WERI-Rb-1 (cell line): ENCODE data around the gene CDCA7.

Experiments
- DNase-seq: peaks from one replicate; pipeline ENCODE4 v3.0.0-alpha.2; 2020
- H3K27ac ChIP-seq: fragments of 250-450 bp; sonication (Bioruptor Pico); 2 replicates; pipeline ENCODE4 v1.5.1; 2020; ENCODE audit warnings: mild to moderate bottlenecking, moderate library complexity
- H3K27me3 ChIP-seq: fragments of 250-450 bp; sonication (Bioruptor Pico); 2 replicates; pipeline ENCODE4 v1.5.1; 2021; ENCODE audit warnings: mild to moderate bottlenecking, low read depth, moderate library complexity; ENCODE audit not compliant: insufficient read depth, severe bottlenecking
- H3K36me3 ChIP-seq: fragments of 250-450 bp; sonication (Bioruptor Pico); 2 replicates; pipeline ENCODE4 v1.5.1; 2020; ENCODE audit warnings: mild to moderate bottlenecking, moderate library complexity
- H3K4me3 ChIP-seq: 2 replicates; pipeline ENCODE4 v1.5.1; 2011; ENCODE audit warnings: low read depth, mild to moderate bottlenecking, control low read depth, low read length
- H3K9me3 ChIP-seq: fragments of 250-450 bp; sonication (Bioruptor Pico); 2 replicates; pipeline ENCODE4 v1.5.1; 2021; ENCODE audit warnings: mild to moderate bottlenecking, moderate library complexity; ENCODE audit not compliant: severe bottlenecking
- CTCF ChIP-seq: IDR thresholded peaks from 2 replicates; pipeline ENCODE4 v1.5.1; 2011; ENCODE audit warnings: low read depth, mild to moderate bottlenecking, control low read depth, inconsistent platforms, low read length

Gene CDCA7

GRCh38 chr2:173397539-173397938, 42.9 kb downstream of the CDCA7 start:
- no peak for DNase-seq
- no peak overlapping the region for H3K27ac ChIP-seq

DNA sequence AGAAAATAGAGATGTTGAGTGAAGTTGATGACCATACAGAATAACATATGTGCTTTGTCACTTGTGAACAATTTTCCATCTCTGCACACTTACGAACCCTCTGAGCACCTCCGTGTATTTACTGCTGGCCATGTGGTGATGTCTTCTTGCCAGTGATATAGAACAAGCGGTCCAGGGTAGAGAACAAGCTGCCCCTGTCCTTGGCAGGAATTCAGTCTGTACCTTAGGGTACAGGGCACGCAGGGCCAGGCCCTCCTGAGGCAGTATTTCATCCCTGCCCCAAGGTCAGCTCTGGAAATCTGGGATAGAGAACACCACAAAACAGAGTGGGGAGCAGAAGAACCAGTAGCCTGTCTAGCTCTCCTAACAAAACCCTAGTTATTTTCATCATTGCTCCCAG, 44.6 kb downstream of the CDCA7 start:
- H3K4me3 ChIP-seq: no peak overlapping the region
- no peaks in the 10 kb centered on the region for H3K9me3 ChIP-seq
- H3K27ac ChIP-seq: no peak overlapping the region
- no peaks in the 10 kb centered on the region for H3K36me3 ChIP-seq
- no peak for TF ChIP-seq CTCF
- H3K27me3 ChIP-seq: no peaks in the 10 kb centered on the region
- DNase-seq: no peak

More at GRCh38 chr2:173397539-173397938, 42.9 kb downstream of the CDCA7 start:
- no peaks in the 10 kb centered on the region for H3K27me3 ChIP-seq
- H3K4me3 ChIP-seq: no peak overlapping the region
- TF ChIP-seq CTCF: peak; percentile 35; the same call in 1 of the 2 replicates
- H3K36me3 ChIP-seq: no peaks in the 10 kb centered on the region
- no peaks in the 10 kb centered on the region for H3K9me3 ChIP-seq

DNA sequence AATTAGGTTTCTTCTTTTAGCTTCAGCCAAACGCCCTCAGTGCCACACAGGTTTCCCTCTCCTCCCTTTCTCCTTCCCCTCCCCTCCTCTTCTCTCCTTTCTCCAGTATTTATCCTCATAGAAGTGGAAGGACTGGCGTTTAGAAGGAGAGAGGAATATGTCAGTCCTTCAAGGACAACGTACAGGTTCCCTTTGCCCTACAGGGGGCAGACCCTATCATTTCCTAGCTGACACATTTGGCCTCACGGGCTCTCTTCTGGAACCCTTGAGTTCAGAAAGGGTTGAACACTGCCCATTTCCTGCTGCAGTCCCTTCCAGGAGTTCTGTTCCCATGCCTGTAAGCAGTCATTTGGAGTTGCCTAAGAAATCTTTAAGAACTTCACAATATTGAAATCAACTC, 46.1 kb downstream of the CDCA7 start:
- Histone ChIP-seq H3K27me3 (no peaks in the 10 kb centered on the region), H3K9me3 (no peaks in the 10 kb centered on the region), H3K4me3 (no peak overlapping the region), H3K36me3 (no peaks in the 10 kb centered on the region), H3K27ac (no peak overlapping the region)
- DNase-seq: peak; percentile 52
- TF ChIP-seq CTCF: peak; percentile 66

- no peaks in the 10 kb centered on the region for H3K36me3 ChIP-seq
- H3K9me3 ChIP-seq: no peaks in the 10 kb centered on the region
- TF ChIP-seq CTCF: no peak
- no peak for DNase-seq
- H3K27ac ChIP-seq: peak overlapping the region; percentile 68
- no peaks in the 10 kb centered on the region for H3K27me3 ChIP-seq
- peak overlapping the region; percentile 50 for H3K4me3 ChIP-seq
Measured at GRCh38 chr2:173401716-173402326, 47.1 kb downstream of the CDCA7 start.

- Histone ChIP-seq H3K27ac (peak overlapping the region; percentile 68), H3K27me3 (no peaks in the 10 kb centered on the region), H3K9me3 (no peaks in the 10 kb centered on the region), H3K36me3 (no peaks in the 10 kb centered on the region), H3K4me3 (peak overlapping the region; percentile 50)
- peak; percentile 87 for TF ChIP-seq CTCF
- DNase-seq: peak; percentile 92
Measured at GRCh38 chr2:173402405-173402974, 47.8 kb downstream of the CDCA7 start.
